Upper lobe of right lung (tissue), 1 donor: Measurements from ENCODE around the gene PTPRN2. TPM values are rescaled to one million over a fixed set of nuclear protein-coding genes. Genes with fewer than 3 reads are reported as not detected.
"Not testable (repeated sequence)": the region's sequence is repeated elsewhere in the genome, so short reads cannot be mapped to it uniquely, and the experiment has no call there.

ENCODE experiments used
- ATAC-seq: fragments of 200-7000 bp; cut with Tn5 transposase; one replicate; pipeline ENCODE4 v1.9.1; 2020; ENCODE audit warnings: mild to moderate bottlenecking, moderate library complexity
- DNase-seq: peaks from one replicate; pipeline ENCODE4 v3.0.0-alpha.2; 2020
- H3K27ac ChIP-seq: fragments of 200-600 bp; one replicate; pipeline ENCODE4 v1.8.0; 2022
- H3K27me3 ChIP-seq: fragments of 200-600 bp; one replicate; pipeline ENCODE4 v1.8.0; 2022; ENCODE audit warnings: mild to moderate bottlenecking
- H3K36me3 ChIP-seq: fragments of 200-600 bp; one replicate; pipeline ENCODE4 v1.8.0; 2022
- H3K4me1 ChIP-seq: fragments of 200-600 bp; one replicate; pipeline ENCODE4 v1.8.0; 2022
- H3K4me3 ChIP-seq: fragments of 200-600 bp; one replicate; pipeline ENCODE4 v1.8.0; 2022; ENCODE audit warnings: mild to moderate bottlenecking
- H3K9me3 ChIP-seq: fragments of 200-600 bp; one replicate; pipeline ENCODE4 v1.8.0; 2022
- intact Hi-C: fragments of 100-400 bp; cut with DNase I; formaldehyde crosslinking; loops from one replicate; pipeline ENCODE4 v1.11.0; 2022
- long read RNA-seq: library from polyadenylated mRNA; unstranded; transcript quantifications from one replicate; pipeline ENCODE4 v2.0.0, GENCODE V29; 2021
- total RNA-seq: library from RNA; stranded (reverse); fragmentation: NEBNext Ultra II Directional; extraction: Animal tissue kit (Norgen Biotek cat#: 25700); gene quantifications from one replicate; pipeline ENCODE4 v1.2.1, GENCODE V29; 2021
- TF ChIP-seq, protein P1 (sequence below): fragments of 200-600 bp; IDR thresholded peaks from one replicate; pipeline ENCODE4 v1.8.0; 2022; ENCODE audit warnings: antibody characterized with exemption
- donor health status: DM: no; HTN: yes; CAD: no; lungs with severe emphysema.

The PTPRN2 gene
- 4.9 TPM for total RNA-seq
- long read RNA-seq, partial matches to known transcripts: 12 of 16 reads
- long read RNA-seq, other reads (novel, unspliced or antisense): 4 of 16 reads

- TF ChIP-seq, protein P1, sequence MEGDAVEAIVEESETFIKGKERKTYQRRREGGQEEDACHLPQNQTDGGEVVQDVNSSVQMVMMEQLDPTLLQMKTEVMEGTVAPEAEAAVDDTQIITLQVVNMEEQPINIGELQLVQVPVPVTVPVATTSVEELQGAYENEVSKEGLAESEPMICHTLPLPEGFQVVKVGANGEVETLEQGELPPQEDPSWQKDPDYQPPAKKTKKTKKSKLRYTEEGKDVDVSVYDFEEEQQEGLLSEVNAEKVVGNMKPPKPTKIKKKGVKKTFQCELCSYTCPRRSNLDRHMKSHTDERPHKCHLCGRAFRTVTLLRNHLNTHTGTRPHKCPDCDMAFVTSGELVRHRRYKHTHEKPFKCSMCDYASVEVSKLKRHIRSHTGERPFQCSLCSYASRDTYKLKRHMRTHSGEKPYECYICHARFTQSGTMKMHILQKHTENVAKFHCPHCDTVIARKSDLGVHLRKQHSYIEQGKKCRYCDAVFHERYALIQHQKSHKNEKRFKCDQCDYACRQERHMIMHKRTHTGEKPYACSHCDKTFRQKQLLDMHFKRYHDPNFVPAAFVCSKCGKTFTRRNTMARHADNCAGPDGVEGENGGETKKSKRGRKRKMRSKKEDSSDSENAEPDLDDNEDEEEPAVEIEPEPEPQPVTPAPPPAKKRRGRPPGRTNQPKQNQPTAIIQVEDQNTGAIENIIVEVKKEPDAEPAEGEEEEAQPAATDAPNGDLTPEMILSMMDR: no peak
- intact Hi-C loops: no loop called here
- H3K4me1 ChIP-seq: peaks cover 12% of the 10 kb centered on the region
- H3K36me3 ChIP-seq: no peaks in the 10 kb centered on the region
- peaks cover 50% of the 10 kb centered on the region for H3K27me3 ChIP-seq
- DNase-seq: peak; percentile 83
- ATAC-seq: peak; percentile 95
- peak within 1 kb of the TSS; percentile 32 for H3K4me3 ChIP-seq
- H3K27ac ChIP-seq: no peak within 1 kb of the TSS
- H3K9me3 ChIP-seq: no peaks in the 10 kb centered on the region
These were observed at the start of gene PTPRN2 for GRCh38 chr7:158587162-158588084. PTPRN2 (minus strand) TSS chr7:158587823.

DNA sequence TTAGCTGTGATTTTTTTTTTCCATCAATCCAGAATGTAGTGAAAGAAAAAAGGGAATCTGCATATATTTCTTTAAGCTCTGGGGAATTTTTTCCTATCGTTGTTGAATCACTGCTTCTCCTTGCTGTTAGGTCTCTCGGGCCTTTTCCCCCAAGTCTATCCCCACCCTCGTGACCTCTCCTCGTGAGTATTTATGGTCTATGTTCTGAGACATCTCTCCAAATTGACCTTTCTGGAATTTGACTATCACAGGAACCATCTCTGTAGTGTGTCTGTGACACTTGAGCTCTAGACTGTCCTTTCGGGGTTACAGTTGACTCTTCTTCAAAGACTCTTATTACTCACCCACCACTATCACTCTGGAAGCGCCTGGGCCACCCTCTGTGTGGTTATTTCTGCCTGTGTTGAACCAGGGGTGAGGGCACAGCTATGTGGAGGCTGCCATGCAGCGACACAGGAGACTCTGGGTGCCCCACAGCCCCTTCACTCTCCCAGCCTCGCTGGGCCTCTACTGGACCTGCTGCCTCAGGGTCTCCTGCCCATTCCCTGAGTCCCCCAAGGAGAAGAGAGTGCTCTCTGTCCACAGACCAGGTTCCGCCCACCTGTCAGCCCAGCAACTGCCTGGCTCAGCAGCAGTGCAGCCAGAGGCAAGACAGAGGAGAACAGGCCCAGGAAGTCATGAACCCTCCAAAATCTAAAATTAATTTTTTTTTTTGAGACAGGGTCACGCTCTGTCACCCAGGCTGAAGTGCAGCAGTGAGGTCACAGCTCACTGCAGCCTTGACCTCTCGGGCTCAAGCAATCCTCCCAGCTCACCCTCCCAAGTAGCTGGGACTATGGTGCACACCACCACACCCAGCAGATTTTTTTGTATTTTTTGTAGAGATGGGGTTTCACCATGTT, 45.7 kb upstream of the PTPRN2 start:
- Histone ChIP-seq H3K27me3 (no peaks in the 10 kb centered on the region), H3K9me3 (no peaks in the 10 kb centered on the region), H3K4me1 (no peaks in the 10 kb centered on the region), H3K36me3 (no peaks in the 10 kb centered on the region), H3K4me3 (no peak overlapping the region), H3K27ac (no peak overlapping the region)
- ATAC-seq: peak; percentile 25
- intact Hi-C loops: no loop called here
- no peak for DNase-seq
- TF ChIP-seq, protein P1: no peak

DNA sequence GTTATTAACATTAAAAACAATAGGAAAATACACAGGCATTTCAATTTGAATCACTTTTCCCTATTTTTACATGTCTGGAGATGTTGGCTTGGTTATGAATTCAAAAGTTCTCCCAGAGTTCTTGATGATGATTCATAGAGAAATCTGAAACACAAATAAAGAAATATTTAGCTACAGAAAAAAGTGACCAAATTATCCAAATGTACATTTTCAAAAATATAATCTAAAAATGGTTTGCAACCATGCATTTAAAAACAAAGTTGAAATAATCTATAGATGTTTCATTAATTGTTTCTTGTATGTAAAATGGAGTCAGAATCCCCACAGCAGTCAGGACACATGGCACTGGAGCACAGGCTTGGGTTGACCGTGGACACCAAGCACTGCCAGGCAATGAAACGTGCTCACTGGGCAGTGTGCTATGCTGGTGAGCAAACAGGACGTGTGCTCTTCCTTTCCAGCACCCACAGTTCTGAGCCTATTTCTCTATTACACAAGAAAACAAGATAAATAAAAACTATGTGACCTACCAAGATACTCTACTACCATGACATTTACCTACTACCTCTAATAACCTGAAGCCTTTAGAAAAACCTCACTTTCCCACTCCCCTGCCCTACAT, 44.1 kb upstream of the PTPRN2 start:
- H3K36me3 ChIP-seq: no peaks in the 10 kb centered on the region
- H3K4me1 ChIP-seq: no peaks in the 10 kb centered on the region
- ATAC-seq: no peak
- no peak overlapping the region for H3K27ac ChIP-seq
- intact Hi-C loops: no loop called here
- no peak overlapping the region for H3K4me3 ChIP-seq
- no peaks in the 10 kb centered on the region for H3K27me3 ChIP-seq
- TF ChIP-seq, protein P1: no peak
- no peaks in the 10 kb centered on the region for H3K9me3 ChIP-seq
- DNase-seq: no peak

- H3K4me3 ChIP-seq, intact Hi-C loops, H3K36me3 ChIP-seq, H3K27ac ChIP-seq, ATAC-seq, H3K9me3 ChIP-seq, H3K4me1 ChIP-seq, H3K27me3 ChIP-seq, DNase-seq: not testable (repeated sequence)
These were observed 38.7 kb upstream of the PTPRN2 start for GRCh38 chr7:158626289-158626688.

DNA sequence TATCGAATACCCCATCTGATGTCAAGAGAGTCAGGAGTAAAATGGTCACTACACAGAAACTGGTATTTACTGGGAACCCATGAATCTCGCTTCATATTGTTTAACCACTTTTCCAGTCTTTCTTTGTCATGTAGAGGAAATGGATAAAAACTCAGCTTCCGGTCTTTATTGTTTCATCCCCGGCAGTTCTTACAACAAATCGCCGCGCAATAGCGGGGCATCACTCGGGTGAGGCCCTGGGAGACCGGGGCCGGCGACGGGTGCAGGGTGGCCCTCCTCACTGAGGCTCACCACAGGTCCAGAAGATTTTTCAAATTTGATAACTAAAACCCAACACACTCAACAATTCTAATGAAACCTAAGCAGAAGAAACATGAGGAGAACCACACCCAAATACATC, 35.6 kb upstream of the PTPRN2 start:
- intact Hi-C loops: no loop called here
- DNase-seq: no peak
- TF ChIP-seq, protein P1: no peak

More for the DNA sequence above, 35.6 kb upstream of the PTPRN2 start:
- no peak overlapping the region for H3K4me3 ChIP-seq
- no peaks in the 10 kb centered on the region for H3K27me3 ChIP-seq
- no peaks in the 10 kb centered on the region for H3K9me3 ChIP-seq
- no peaks in the 10 kb centered on the region for H3K4me1 ChIP-seq
- H3K27ac ChIP-seq: no peak overlapping the region
- H3K36me3 ChIP-seq: no peaks in the 10 kb centered on the region
- no peak for ATAC-seq
